GM19240 (cell line): ENCODE measurements around the gene PABPC3.

Source experiments
- DNase-seq: peaks from one replicate; pipeline ENCODE4 v3.0.0; 2011; ENCODE audit warnings: low spot score; ENCODE audit not compliant: insufficient read length

Gene PABPC3

DNA sequence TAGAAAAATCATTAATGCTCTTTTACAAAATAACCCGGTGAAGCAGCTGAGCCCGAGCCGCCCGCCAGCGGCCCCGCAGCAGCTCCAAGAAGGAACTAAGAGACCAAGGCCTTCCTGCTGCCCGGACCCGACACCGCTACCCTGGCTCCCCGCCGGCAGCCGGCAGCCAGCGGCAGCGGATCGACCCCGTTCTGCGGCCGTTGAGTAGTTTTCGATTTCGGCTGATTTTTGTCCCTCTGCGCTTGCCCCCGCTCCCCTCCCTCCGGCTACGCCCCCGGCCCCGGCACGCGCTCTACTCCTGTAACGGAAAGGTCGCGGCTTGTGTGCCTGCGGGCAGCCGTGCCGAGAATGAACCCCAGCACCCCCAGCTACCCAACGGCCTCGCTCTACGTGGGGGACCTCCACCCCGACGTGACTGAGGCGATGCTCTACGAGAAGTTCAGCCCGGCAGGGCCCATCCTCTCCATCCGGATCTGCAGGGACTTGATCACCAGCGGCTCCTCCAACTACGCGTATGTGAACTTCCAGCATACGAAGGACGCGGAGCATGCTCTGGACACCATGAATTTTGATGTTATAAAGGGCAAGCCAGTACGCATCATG, at the start of gene PABPC3:
TSS of gene PABPC3 (plus strand) at position 286 of the 603 bp plus-strand sequence. CDS start at position 349, 63 bp downstream.
- no peak for DNase-seq

DNA sequence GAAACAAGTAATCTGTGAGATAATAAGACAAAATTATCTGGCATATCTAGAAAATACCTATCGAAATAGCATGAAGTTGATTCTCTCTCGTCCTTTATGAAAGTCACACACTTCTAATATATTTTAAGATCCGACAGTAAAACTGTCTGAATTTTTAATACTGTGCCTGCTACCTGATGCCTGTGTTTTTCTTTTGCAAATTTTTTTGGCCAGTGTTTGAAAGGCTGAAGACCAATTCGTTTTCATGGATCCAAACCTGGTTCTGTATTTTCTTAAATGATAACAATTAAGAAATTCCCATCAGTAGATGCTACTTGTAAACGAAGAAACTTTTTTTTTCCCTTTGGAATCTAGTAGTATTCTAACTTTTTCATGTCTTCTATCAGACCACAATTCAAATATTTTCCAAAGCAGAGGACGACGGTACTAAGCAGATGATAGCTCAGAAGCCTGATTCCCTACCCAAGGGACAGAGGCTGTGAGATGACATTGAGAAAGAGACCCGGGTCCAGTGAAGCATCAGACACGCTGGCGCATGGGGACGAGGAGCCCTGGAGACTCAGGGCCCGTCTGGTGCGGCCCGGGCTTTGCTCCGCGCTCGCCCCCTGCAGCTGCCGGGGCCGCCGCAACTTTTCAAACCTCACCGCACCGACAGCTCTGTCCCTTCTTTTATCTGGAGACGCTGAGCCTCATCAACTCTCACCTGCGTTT, 49.5 kb upstream of the PABPC3 start:
- no peak for DNase-seq

DNA sequence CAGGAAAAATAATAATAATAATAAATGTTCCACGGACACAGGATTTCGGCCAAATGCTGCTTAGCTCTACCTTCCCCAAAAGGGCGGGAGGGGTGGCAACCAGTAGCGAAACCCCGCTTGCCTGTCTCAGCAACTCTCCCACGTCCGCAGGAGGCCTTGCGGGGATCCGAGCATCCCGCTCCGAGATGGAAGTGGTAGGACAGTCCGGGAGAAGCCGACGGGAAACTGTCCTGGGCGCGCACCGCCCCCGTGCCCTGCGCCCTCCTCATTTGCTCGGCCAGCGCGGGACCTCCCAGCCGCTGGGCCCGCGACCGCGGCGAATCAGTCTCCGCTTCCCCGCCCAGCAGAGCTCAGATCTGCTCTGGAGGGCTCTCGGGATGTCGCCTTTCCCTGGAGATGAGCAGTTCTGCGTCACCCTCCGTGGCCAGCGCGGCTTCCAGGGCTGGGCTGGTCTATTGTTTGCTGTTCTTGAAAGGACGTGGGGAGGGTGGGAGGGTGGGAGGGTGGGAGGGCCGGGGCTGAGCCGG, 48.9 kb upstream of the PABPC3 start:
- no peak for DNase-seq

DNA sequence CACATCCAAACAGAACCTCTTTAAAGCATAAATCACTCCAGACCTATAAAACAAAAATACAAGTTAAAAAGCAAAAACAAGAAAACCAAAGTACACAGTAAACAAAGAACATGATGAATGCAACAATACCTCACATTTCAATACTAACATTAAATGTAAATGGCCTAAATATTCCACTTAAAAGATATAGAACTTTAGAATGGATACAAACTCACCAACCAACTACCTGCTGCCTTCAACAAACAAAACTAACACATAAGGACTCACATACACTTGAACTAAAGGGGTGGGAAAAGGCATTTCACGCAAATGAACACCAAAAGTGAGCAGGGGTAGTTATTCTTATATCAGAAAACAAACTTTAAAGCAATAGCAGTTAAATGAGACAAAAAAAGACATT, 44.9 kb upstream of the PABPC3 start:
- DNase-seq = no peak

DNA sequence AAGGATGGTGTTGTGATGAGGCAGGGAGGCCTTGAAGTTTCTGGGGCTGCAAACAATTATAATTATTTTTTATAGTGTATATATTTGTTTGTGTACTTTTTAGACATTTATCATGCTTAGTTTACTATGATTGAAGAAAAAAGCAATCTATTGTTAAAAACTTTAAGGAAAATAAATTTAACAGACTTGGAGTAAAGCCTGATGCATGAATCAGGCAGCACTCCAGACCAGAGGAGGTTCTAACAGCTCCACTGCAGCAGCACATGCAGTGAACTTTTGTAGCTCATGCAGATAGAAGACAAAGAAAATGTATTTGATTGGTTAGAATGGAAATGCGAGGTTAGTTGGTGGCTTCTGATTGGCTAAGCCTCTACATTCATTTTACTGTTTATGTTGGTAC, 36.8 kb upstream of the PABPC3 start:
- no peak for DNase-seq

DNA sequence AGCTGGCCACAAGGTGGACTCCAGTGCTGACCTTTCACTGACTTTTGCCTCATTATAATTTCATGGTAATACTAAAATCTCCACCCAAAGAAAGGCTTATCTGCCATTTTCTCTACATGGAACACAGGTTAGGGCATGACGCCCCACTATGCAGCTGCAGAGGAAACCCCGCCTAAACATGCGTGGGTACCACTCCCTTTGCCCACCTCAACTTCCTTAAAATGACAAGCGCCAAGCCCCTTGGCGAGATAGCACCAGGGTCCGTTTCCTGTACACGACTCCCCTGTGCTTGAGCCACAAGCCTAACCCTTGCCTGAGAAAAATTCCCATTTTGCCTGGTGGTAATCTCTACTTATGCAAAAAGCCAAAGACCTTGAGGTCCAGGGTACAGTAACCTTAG, 36.0 kb upstream of the PABPC3 start:
- DNase-seq = no peak

DNA sequence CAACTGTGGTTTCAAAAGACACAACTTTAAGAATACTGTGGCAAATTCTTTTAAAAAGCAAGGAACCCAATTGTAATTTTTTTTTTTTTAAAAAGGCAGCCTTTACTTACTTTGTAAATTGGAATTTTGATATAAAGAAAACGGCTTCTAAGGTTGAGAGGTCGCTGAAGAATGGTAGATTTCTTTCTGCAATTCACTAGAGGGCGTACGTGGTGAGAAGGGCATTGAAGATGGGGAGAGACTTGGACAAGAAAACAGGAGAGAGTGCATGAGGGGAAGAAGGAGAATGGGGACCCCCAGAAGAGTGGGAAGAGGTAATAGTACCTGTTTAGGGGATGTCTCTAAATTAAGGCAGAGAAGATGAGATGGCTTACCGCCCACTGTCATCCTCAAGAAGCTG, 33.5 kb upstream of the PABPC3 start:
- no peak for DNase-seq

DNA sequence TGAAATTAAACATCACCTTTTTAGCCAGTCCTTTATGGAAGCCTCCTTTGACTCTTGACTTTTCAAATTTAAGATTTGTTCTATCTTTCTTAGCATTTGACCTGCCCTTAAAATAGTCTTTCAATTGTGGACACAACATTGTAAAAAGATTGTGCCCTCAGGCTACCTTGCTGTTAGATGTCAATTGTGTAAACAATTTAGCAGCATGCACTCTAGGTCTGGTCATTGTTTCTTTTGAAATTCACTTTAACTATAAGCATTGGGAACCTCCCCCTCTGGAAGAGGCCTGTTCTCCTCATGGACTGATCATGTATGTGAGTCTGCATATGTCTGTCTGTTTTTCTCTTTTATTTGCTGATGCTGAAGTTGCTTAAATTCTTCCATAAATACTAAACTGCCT, 31.5 kb upstream of the PABPC3 start:
- no peak for DNase-seq

DNA sequence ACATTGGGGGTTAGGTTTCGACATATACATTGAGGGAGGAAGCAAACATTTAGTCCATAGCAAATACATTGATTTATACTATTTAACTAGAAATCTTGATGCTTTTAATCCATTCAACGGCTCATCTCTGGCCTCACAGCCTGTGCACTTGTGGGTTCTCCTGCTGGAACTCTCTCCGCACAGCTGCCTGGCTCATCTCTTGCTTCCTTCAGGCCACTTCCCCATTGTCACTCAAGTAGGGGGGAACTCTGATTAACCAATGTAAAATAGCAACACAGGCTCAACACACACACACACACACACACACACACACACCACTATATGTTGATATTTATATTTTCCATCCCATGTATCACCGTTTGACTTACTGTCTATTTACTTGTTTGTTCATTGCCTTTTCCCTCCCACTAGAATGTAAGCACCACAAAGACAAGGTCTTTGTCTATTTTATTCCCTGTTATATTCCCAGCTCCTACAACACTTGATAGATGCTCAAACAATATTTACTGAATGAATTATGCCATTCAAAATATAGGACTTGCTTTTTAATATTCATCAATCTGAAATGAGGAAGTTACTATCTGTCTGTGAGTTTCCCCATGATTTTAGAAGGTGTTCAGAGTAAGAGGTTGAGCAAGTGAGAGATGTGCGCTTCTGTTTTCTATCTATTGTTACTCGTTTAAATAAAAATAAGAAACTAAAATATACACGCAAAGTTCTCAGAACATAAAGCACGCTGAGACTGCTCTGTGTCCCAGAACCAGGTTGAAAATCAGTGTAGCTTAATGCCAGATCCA, 29.8 kb upstream of the PABPC3 start:
- no peak for DNase-seq

DNA sequence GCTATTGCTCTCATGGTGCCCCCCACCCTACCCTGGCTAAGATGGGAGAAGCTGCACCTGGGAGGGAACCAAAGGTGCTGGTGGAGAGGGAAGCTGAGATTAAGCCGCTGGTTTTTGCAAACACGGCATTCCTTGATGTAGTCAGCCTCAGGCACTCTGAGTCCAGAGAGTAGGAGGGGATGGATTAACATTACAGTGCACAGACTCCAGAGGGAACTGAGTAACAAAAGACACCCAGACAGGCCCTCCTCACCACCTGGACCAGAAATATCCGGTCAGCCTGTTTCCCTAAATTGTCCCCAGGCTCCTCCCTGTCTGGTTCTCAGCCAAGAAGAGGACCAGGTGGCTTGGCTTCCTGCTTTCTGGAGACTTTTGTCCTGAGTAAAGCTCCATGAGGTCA, 28.9 kb upstream of the PABPC3 start:
- no peak for DNase-seq

DNA sequence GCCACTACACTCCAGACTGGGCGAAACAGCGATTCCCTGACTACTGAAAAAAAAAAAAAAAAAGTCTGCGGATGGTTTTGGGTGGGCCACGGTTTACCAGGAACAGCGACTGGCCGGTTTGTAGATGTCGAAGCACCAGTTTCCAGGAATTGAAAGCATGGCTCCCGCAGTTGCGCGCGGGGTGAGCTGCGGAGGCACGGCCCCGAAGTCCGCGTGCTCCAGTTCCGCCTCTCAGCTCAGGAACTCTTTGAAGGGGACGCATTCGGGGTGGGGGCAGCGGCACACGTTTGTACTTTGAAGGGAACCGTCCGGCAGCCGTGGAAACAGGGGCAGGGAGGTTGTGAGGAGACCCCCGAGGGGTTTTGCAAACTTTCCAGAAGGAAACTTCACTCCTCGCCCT, 27.1 kb upstream of the PABPC3 start:
- DNase-seq = no peak

DNA sequence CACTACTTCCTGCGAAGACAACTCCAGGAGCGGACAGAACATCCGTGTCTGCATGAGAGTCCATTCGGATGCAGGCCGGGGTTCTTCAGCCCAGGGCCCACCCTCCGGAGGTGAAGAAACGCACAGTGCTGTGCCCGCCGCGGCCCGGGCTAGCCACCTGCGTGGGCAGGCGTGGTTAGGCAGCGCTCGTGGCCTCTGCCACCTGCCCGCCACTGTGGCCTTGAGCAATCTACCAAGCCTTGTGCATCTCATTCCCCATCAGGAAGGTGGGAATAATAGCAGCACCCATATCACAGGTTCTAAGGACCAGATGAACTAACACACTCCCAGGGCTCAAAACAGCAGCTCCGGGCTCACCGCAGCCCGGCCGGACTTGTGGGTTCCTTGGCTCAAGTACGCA, 26.7 kb upstream of the PABPC3 start:
- no peak for DNase-seq

DNA sequence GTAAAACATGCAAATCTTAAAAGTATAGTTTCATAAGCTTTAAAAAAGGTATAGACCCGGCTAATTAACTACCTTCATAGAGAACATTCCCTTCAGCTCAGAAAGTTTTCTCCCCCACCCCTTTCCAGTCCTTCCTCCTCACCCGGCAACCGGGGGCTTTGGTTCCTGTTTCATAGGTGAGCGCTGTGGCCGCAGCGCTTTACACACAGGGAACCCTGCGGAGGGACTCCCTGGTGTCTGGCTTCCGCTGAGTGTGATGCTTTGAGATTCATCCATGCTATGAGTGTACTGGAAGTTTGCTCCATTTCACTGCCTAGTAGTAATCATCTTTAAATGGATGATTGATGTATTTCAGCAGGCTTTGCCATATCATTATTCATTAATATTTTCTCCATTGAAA, 26.0 kb upstream of the PABPC3 start:
- no peak for DNase-seq

DNA sequence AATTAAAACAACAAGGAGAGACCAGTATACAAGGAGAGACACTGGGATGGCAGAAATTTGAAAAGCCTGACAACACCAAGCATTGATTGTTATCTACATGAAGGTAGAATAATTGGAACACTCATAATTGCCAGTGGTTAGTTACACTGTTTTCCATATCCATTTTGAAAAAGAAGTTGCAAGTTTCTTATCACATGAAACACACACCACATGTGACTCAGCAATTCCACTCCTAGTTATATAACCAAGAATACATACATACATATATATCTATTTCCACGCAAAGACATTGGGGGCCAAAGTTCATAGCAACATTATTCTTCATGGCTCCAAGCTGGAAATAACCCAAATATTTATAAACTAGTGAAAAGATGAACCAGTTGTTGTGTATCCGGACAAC, 15.2 kb upstream of the PABPC3 start:
- no peak for DNase-seq

DNA sequence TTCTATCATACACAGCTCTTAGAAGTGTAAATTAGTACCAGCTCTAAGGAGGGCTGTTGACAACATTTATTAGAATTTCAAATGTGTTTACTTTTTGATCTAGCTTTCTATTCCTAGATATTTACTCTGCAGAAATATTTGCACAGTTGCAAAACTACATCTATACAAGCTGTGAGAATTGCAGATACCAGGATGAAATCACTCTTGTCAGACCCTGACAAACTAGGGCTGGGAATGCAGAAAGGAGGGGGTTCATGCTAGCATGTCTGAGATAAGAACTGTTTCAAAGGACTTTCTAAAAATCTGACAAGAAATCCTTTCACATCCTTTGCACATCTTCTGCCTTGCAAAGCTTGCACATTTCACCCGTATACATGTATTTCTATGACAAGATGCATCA, 11.8 kb upstream of the PABPC3 start:
- no peak for DNase-seq

DNA sequence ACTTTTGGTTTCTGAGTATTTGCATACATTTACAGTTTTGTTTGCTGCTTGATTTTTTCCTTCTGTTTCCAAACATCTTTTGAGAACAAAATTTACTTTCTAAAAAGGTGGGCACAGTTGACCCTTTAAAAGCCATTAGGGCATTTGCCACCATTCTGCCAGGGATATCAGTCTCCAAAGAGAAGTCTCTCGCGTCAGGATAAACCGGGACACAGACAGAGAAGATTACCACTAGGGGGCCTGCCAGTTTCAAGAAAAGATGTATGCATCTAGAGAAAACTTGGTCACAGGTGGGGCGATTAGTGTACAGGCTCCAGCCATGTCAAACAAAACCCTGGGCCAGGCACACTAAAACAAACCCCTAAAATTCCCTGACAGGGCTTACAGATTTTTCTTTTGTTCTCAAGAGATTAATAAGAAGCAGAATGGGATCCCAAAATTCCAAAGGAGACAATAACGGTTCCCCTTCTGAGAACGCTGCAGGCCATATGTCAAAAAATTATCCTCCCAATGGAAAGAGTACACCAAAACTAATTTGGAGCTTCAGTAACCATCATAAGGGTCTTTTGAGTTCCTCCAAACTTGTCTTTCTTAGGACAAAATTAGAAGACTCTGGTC, 10.7 kb upstream of the PABPC3 start:
- peak; percentile 29 for DNase-seq

DNA sequence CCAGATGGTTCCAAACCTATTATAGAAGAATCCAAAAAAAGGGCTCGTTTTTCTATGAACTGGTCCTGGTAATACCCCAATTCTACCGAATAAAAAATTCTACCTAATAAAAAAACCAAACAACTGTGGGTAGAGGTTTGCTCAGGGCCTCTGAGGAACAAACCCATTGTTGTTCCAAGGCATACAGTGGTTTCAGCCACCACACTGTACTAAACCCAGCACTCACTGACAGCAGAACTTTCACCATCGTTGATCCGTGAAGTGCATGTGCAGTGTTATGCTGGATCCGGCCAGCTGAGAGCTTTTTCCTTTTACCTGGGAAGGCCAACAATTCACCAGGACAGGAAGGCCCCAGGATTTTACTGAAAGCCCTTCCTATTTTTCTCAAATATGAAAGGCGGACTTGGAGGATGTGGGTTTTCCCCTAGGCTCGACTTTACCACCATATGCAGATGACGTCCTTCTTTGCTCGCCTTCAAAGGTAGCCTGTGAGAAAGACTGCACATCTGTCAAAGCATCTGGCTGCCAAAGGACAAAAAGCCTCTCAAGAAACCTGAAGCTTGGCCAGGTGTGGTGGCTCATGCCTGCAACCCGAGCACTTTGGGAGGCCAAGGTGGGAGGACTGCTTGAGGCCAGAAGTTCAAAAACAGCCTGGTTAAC, 7.2 kb upstream of the PABPC3 start:
- DNase-seq = no peak

DNA sequence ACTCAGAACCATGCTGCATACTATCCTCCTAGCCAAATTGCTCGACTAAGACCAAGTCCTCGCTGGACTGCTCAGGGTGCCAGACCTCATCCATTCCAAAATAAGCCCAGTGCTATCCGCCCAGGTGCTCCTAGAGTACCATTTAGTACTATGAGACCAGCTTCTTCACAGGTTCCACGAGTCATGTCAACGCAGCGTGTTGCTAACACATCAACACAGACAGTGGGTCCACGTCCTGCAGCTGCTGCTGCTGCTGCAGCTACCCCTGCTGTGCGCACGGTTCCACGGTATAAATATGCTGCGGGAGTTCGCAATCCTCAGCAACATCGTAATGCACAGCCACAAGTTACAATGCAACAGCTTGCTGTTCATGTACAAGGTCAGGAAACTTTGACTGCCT, 1.5 kb downstream of the PABPC3 start:
- DNase-seq = no peak

DNA sequence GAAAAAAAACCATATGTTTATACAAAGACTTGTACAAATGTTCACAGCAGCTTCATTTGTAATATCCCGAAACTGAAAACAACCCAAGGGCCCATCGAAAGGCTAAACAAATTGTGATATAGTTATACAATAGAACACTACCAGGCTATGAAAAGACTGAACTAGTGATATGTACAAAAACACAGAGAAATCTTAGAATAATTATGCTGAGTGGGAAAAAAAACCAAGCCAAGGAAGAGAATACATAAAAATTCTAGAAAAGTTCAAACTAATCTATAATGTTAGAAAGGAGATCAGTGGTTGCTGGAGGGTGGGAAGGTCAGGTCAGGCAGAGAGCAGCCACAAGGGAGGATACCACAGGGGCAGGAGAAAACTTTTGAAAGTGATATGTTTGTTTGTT, 7.8 kb downstream of the PABPC3 start:
- no peak for DNase-seq

DNA sequence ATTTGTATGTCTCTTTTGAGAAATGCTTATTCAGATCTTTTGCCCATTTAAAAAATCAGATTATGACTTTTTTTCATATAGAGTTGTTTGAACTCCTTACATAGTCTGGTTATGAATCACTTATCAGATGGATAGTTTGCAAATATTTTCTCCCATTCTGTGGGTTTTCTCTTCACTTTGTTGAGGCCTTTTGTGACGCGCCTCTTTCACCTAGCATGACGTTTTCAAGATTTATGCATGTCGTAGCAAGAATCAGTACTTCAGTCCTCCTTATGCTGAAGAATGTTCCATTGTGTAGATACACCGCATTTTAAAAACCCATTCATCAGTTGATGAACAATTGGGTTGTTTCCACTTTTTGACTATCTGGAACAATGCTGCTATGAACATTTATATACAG, 13.4 kb downstream of the PABPC3 start:
- no peak for DNase-seq

DNA sequence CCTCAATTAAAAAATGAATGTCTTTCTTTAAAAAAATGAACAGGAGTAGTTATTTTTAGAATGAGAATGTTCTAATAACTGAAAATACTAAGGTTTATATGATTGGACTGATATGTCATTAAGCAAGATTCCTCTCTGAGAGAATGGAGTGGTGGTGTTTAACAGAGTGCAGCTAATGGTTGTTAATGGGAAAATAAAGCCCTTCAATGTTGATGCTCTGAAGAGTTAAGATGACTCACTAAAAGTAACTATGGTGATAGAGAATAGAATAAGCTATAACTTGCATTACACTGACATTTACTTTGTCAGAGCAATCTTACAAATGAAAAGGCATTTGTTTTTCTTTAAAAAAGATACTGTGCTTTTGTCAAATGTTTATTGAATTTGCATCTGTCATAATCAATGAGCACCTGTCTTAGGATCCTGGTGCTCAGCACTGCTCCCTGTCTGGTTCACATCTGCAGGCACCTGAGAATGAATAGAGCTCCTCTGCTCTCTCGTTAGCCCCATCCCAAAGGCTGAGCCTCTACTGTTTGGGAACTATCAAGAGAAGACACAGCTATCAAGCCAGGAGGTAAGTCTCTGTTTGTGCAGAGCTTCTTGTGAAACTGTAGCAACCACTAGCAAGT, 15.1 kb downstream of the PABPC3 start:
- no peak for DNase-seq
